ENCODE results near the gene RPS6KA4. TPM values are rescaled to one million over a fixed set of nuclear protein-coding genes. Genes with fewer than 3 reads are reported as not detected.

Gene RPS6KA4
- total RNA-seq, 6 donors from 2014 or later = 16.3 to 93.2 (median 46.7) TPM

DNA sequence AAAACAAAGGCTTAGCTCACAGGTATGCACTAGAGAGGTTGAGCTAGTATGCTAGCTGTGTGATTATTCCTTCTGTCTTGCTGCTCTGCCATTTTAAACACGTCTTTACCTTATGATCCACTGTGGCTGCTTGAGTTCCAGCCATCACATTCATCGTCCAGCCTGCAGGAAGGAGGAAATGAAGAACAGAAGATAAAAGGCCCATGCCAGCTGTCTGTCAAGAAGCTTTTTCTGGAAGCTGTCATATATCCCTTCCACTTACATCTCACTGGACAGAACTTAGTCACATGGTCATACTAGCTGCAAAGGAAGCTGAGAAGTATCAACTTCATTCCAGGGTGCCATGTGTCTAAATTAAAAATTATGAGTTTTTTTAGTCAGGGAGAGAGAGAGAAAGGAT lies 31.6 kb upstream of the RPS6KA4 start:
- Histone ChIP-seq H3K4me3 (no peak overlapping the region), H3K4me1 (peaks cover 18 to 34% (median 21%) of the 10 kb centered on the region in 4 donors), H3K9me3 (no peaks in the 10 kb centered on the region), H3K27me3 (no peaks in the 10 kb centered on the region), H3K27ac (no peak overlapping the region), H3K36me3 (peaks cover 0 to 8% (median 5%) of the 10 kb centered on the region in 4 donors)
- WGBS, 2 donors = 87 to 90% methylated on average over 2 of the region's 2 CpGs
- TF ChIP-seq EP300 (IDR thresholded peaks at IDR 0.05) (no peak), POLR2AphosphoS5 (IDR thresholded peaks at IDR 0.05) (no peak), POLR2A (IDR thresholded peaks at IDR 0.05) (no peak)
- TF ChIP-seq, protein P1, sequence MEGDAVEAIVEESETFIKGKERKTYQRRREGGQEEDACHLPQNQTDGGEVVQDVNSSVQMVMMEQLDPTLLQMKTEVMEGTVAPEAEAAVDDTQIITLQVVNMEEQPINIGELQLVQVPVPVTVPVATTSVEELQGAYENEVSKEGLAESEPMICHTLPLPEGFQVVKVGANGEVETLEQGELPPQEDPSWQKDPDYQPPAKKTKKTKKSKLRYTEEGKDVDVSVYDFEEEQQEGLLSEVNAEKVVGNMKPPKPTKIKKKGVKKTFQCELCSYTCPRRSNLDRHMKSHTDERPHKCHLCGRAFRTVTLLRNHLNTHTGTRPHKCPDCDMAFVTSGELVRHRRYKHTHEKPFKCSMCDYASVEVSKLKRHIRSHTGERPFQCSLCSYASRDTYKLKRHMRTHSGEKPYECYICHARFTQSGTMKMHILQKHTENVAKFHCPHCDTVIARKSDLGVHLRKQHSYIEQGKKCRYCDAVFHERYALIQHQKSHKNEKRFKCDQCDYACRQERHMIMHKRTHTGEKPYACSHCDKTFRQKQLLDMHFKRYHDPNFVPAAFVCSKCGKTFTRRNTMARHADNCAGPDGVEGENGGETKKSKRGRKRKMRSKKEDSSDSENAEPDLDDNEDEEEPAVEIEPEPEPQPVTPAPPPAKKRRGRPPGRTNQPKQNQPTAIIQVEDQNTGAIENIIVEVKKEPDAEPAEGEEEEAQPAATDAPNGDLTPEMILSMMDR (IDR thresholded peaks at IDR 0.05) = no peak
- DNase-seq (no peak), ATAC-seq (ENCODE audit: low FRiP score in 2 of 2) (no peak)

DNA sequence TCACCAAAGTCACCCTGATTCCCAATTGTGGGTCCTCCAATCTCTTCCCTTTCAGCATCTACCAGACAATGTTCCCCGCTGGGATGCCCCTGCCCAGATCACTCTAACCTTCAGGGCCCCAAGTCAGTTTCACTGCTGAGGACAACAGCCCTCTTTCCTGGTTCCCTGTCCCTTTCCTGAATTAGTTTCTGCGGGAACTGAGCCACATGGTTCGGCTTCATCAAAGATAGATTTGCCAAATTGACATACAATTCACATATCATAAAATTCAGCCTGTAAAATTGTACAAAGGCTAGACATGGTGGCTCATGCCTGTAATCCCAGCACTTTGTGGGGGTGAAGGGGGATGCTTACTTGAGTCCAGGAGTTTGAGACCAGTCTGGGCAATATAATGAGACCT lies 31.0 kb upstream of the RPS6KA4 start:
- Histone ChIP-seq H3K36me3 (peaks cover 0 to 2% (median 0%) of the 10 kb centered on the region in 4 donors), H3K27ac (no peak overlapping the region), H3K4me1 (peaks cover 14 to 30% (median 16%) of the 10 kb centered on the region in 4 donors), H3K9me3 (no peaks in the 10 kb centered on the region), H3K4me3 (no peak overlapping the region), H3K27me3 (no peaks in the 10 kb centered on the region)
- ATAC-seq (ENCODE audit: low FRiP score in 2 of 2) (no peak), DNase-seq (no peak)
- WGBS, 2 donors = 91 to 92% methylated on average over 3 of the region's 3 CpGs
- TF ChIP-seq POLR2A (IDR thresholded peaks at IDR 0.05) = no peak
- no peak for TF ChIP-seq EP300 (IDR thresholded peaks at IDR 0.05)
- no peak for TF ChIP-seq POLR2AphosphoS5 (IDR thresholded peaks at IDR 0.05)
- TF ChIP-seq, protein P1 (IDR thresholded peaks at IDR 0.05) = no peak

DNA sequence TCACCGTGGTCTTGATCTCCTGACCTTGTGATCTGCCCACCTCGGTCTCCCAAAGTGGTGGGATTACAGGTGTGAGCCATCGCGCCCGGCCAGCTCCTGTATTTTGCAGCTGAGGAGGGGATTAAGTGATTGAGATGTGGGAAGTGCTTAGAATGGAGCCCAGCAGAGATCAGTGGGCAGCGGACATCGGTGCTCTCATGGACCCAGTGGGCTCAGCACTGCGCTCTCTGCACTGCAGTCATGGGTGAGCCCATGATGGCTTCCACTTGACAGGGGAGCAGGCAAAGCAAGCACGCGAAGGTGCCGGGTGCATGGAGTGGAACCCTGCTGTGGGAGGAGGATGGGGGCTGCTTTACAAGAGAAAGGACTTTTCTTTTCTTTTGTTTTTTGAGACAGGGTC lies 28.1 kb upstream of the RPS6KA4 start:
- no peak for TF ChIP-seq EP300 (IDR thresholded peaks at IDR 0.05)
- TF ChIP-seq POLR2AphosphoS5 (IDR thresholded peaks at IDR 0.05) = no peak
- no peak for TF ChIP-seq POLR2A (IDR thresholded peaks at IDR 0.05)
- TF ChIP-seq, protein P1 (IDR thresholded peaks at IDR 0.05) = no peak
- Histone ChIP-seq H3K27me3 (no peaks in the 10 kb centered on the region), H3K4me1 (peaks cover 17 to 33% (median 21%) of the 10 kb centered on the region in 4 donors), H3K36me3 (no peaks in the 10 kb centered on the region), H3K4me3 (no peak overlapping the region), H3K9me3 (no peaks in the 10 kb centered on the region), H3K27ac (no peak overlapping the region)
- peak in 1 of 2 donors; percentile 28 for DNase-seq
- 79 to 89% methylated on average over 11 of the region's 11 CpGs for WGBS, 2 donors
- no peak for ATAC-seq (ENCODE audit: low FRiP score in 2 of 2)

DNA sequence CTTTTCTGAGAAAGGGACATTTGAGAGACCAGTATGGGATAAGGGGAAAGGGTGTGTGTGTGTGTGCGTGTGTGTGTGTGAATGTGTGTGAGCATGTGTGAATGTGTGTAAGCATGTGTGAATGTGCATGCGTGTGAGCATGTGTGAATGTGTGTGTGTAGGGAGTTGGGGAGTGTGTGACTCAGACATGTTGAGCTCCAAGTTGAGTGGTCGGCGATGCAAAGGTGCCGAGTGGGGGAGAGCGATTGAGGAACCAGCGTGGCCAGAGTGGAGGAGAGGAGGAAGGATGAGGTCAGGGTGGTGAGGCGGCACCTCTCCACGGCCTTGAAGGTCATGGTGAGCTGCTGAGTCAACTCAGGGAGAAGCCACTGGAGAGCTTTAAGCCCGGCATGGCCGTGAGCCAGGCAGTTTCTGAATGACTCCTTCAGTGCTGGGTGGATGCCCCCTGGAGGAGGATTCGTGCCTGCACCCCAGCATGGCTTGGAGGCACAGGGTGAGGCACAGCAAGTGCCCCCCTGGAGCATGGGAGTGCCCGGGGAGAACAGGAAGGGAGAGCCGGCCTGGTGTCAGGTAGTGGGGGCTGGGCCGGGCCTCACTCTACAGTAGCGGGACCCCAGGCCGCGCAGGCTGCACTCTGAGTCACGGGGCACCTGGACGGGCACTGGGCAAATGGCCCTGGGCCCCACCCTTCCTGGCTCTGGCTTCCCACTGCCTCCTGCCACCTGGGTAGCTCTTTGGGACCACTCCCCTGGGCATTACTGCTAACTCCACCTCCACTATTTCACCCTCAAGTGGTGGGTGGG lies 27.2 kb upstream of the RPS6KA4 start:
- Histone ChIP-seq H3K27me3 (no peaks in the 10 kb centered on the region), H3K27ac (peak overlapping the region; percentile 54 to 73 (median 66)), H3K9me3 (no peaks in the 10 kb centered on the region), H3K36me3 (no peaks in the 10 kb centered on the region), H3K4me1 (peaks cover 17 to 33% (median 21%) of the 10 kb centered on the region in 4 donors), H3K4me3 (no peak overlapping the region)
- no peak for TF ChIP-seq POLR2A (IDR thresholded peaks at IDR 0.05)
- TF ChIP-seq, protein P1 (IDR thresholded peaks at IDR 0.05) = peak; percentile 44 to 84 (median 75)
- TF ChIP-seq EP300 (IDR thresholded peaks at IDR 0.05) = no peak
- TF ChIP-seq POLR2AphosphoS5 (IDR thresholded peaks at IDR 0.05) = peak; percentile 51 to 67
- DNase-seq (peak; percentile 81 to 97), ATAC-seq (ENCODE audit: low FRiP score in 2 of 2) (peak; percentile 89 to 90)
- WGBS, 2 donors = 19 to 25% methylated on average over 13 to 20 of the region's 20 CpGs
